GM19238 (cell line): Measurements from ENCODE around the gene CRB3.

Experiments used
- DNase-seq: peaks from one replicate; pipeline ENCODE4 v3.0.0; 2011; ENCODE audit warnings: low spot score; ENCODE audit not compliant: insufficient read length

Gene CRB3

GRCh38 chr19:6466526-6467248 lies 2.6 kb downstream of the CRB3 start:
- no peak for DNase-seq

GRCh38 chr19:6467384-6467783 lies 3.3 kb downstream of the CRB3 start:
- DNase-seq: no peak

- no peak for DNase-seq
These were observed 6.1 kb downstream of the CRB3 start for GRCh38 chr19:6470173-6470572.

- DNase-seq: no peak
These were observed 7.0 kb downstream of the CRB3 start for GRCh38 chr19:6471076-6471475.

GRCh38 chr19:6472713-6473112 lies 8.6 kb downstream of the CRB3 start:
- no peak for DNase-seq

- DNase-seq: no peak
These were observed 9.6 kb downstream of the CRB3 start for GRCh38 chr19:6473647-6474046.

- no peak for DNase-seq
These were observed 11.4 kb downstream of the CRB3 start for GRCh38 chr19:6475321-6476108.

- DNase-seq: no peak
These were observed 12.3 kb downstream of the CRB3 start for GRCh38 chr19:6476155-6476895.

- no peak for DNase-seq
These were observed 12.9 kb downstream of the CRB3 start for GRCh38 chr19:6476896-6477431.

GRCh38 chr19:6478815-6479214 lies 14.7 kb downstream of the CRB3 start:
- DNase-seq: no peak

GRCh38 chr19:6479836-6480398 lies 15.8 kb downstream of the CRB3 start:
- DNase-seq: no peak

- DNase-seq: no peak
These were observed 16.9 kb downstream of the CRB3 start for GRCh38 chr19:6480848-6481415.

- DNase-seq: no peak
These were observed 17.7 kb downstream of the CRB3 start, which contains the start of gene DENND1C for GRCh38 chr19:6481541-6482342. TSS of gene DENND1C (minus strand) at chr19:6481787. CDS start at chr19:6481695, 92 bp downstream.

- no peak for DNase-seq
These were observed 18.2 kb downstream of the CRB3 start for GRCh38 chr19:6482343-6482686.

- no peak for DNase-seq
These were observed 19.2 kb downstream of the CRB3 start for GRCh38 chr19:6483235-6483634.

GRCh38 chr19:6484230-6484629 lies 20.2 kb downstream of the CRB3 start:
- DNase-seq: no peak

- no peak for DNase-seq
These were observed 20.8 kb downstream of the CRB3 start for GRCh38 chr19:6484831-6485230.

- no peak for DNase-seq
These were observed 25.4 kb downstream of the CRB3 start for GRCh38 chr19:6489278-6490061.

GRCh38 chr19:6490134-6490533 lies 26.1 kb downstream of the CRB3 start:
- DNase-seq: no peak
